Measurements from ENCODE around the gene GZF1.
"Not testable (repeated sequence)": the region's sequence is repeated elsewhere in the genome, so short reads cannot be mapped to it uniquely, and the experiment has no call there.

Gene GZF1

DNA sequence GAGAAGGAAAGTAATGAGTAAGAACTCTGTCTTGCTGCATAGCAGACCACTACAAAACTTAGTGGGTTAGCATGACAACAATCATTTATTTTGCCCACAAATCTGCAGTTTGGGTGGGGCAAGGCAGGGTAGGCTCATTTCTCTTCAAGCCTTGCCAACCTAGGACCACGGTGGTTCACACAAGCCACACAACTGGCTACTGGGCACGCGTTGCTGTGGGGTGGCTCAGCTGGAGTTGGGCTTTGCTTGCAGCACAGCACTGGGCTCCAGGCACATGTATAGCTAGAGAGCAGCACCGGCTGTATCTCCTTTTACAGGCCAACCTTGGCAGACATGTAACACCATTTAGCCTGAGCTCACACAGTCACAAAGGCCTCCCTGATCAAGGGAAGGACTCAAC is 16.0 kb upstream of the GZF1 start:
- no peak for ATAC-seq
- TF ChIP-seq ARNTL (CRISPR knock-in tag; IDR thresholded peaks at IDR 0.05; ENCODE audit: borderline replicate concordance, low read depth) (no peak), ESRRG (CRISPR knock-in tag; IDR thresholded peaks at IDR 0.05) (no peak), ZNF8 (CRISPR knock-in tag; IDR thresholded peaks at IDR 0.05) (no peak), ZC3H10 (CRISPR knock-in tag; IDR thresholded peaks at IDR 0.05) (no peak), OSR1 (CRISPR knock-in tag; IDR thresholded peaks at IDR 0.05) (no peak), ZNF565 (CRISPR knock-in tag; conservative IDR thresholded peaks at IDR 0.05; ENCODE audit: low read depth) (no peak), ZFP30 (CRISPR knock-in tag; IDR thresholded peaks at IDR 0.05) (no peak), GLIS3 (CRISPR knock-in tag; IDR thresholded peaks at IDR 0.05) (no peak), CSDC2 (CRISPR knock-in tag; IDR thresholded peaks at IDR 0.05) (no peak), ZFP3 (CRISPR knock-in tag; IDR thresholded peaks at IDR 0.05) (no peak), BACH2 (CRISPR knock-in tag; IDR thresholded peaks at IDR 0.05; ENCODE audit: borderline replicate concordance) (no peak), ISL1 (CRISPR knock-in tag; IDR thresholded peaks at IDR 0.05) (no peak), TOX (CRISPR knock-in tag; IDR thresholded peaks at IDR 0.05; ENCODE audit: borderline replicate concordance) (no peak), SNAI2 (CRISPR knock-in tag; IDR thresholded peaks at IDR 0.05) (no peak)
- TF ChIP-seq, protein P1, sequence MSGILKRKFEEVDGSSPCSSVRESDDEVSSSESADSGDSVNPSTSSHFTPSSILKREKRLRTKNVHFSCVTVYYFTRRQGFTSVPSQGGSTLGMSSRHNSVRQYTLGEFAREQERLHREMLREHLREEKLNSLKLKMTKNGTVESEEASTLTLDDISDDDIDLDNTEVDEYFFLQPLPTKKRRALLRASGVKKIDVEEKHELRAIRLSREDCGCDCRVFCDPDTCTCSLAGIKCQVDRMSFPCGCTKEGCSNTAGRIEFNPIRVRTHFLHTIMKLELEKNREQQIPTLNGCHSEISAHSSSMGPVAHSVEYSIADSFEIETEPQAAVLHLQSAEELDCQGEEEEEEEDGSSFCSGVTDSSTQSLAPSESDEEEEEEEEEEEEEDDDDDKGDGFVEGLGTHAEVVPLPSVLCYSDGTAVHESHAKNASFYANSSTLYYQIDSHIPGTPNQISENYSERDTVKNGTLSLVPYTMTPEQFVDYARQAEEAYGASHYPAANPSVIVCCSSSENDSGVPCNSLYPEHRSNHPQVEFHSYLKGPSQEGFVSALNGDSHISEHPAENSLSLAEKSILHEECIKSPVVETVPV (CRISPR knock-in tag; IDR thresholded peaks at IDR 0.05) = no peak
- TF ChIP-seq, protein P2, sequence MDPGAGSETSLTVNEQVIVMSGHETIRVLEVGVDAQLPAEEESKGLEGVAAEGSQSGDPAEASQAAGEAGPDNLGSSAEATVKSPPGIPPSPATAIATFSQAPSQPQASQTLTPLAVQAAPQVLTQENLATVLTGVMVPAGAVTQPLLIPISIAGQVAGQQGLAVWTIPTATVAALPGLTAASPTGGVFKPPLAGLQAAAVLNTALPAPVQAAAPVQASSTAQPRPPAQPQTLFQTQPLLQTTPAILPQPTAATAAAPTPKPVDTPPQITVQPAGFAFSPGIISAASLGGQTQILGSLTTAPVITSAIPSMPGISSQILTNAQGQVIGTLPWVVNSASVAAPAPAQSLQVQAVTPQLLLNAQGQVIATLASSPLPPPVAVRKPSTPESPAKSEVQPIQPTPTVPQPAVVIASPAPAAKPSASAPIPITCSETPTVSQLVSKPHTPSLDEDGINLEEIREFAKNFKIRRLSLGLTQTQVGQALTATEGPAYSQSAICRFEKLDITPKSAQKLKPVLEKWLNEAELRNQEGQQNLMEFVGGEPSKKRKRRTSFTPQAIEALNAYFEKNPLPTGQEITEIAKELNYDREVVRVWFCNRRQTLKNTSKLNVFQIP (CRISPR knock-in tag; IDR thresholded peaks at IDR 0.05; ENCODE audit: borderline replicate concordance, low read depth) = no peak
- TF ChIP-seq, protein P3, sequence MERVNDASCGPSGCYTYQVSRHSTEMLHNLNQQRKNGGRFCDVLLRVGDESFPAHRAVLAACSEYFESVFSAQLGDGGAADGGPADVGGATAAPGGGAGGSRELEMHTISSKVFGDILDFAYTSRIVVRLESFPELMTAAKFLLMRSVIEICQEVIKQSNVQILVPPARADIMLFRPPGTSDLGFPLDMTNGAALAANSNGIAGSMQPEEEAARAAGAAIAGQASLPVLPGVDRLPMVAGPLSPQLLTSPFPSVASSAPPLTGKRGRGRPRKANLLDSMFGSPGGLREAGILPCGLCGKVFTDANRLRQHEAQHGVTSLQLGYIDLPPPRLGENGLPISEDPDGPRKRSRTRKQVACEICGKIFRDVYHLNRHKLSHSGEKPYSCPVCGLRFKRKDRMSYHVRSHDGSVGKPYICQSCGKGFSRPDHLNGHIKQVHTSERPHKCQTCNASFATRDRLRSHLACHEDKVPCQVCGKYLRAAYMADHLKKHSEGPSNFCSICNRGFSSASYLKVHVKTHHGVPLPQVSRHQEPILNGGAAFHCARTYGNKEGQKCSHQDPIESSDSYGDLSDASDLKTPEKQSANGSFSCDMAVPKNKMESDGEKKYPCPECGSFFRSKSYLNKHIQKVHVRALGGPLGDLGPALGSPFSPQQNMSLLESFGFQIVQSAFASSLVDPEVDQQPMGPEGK (CRISPR knock-in tag; IDR thresholded peaks at IDR 0.05; ENCODE audit: borderline replicate concordance) = no peak
- TF ChIP-seq, protein P4, sequence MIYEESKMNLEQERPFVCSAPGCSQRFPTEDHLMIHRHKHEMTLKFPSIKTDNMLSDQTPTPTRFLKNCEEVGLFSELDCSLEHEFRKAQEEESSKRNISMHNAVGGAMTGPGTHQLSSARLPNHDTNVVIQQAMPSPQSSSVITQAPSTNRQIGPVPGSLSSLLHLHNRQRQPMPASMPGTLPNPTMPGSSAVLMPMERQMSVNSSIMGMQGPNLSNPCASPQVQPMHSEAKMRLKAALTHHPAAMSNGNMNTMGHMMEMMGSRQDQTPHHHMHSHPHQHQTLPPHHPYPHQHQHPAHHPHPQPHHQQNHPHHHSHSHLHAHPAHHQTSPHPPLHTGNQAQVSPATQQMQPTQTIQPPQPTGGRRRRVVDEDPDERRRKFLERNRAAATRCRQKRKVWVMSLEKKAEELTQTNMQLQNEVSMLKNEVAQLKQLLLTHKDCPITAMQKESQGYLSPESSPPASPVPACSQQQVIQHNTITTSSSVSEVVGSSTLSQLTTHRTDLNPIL (CRISPR knock-in tag; IDR thresholded peaks at IDR 0.05; ENCODE audit: low read depth) = no peak
- TF ChIP-seq, protein P5, sequence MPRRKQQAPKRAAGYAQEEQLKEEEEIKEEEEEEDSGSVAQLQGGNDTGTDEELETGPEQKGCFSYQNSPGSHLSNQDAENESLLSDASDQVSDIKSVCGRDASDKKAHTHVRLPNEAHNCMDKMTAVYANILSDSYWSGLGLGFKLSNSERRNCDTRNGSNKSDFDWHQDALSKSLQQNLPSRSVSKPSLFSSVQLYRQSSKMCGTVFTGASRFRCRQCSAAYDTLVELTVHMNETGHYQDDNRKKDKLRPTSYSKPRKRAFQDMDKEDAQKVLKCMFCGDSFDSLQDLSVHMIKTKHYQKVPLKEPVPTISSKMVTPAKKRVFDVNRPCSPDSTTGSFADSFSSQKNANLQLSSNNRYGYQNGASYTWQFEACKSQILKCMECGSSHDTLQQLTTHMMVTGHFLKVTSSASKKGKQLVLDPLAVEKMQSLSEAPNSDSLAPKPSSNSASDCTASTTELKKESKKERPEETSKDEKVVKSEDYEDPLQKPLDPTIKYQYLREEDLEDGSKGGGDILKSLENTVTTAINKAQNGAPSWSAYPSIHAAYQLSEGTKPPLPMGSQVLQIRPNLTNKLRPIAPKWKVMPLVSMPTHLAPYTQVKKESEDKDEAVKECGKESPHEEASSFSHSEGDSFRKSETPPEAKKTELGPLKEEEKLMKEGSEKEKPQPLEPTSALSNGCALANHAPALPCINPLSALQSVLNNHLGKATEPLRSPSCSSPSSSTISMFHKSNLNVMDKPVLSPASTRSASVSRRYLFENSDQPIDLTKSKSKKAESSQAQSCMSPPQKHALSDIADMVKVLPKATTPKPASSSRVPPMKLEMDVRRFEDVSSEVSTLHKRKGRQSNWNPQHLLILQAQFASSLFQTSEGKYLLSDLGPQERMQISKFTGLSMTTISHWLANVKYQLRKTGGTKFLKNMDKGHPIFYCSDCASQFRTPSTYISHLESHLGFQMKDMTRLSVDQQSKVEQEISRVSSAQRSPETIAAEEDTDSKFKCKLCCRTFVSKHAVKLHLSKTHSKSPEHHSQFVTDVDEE (CRISPR knock-in tag; IDR thresholded peaks at IDR 0.05) = no peak

DNA sequence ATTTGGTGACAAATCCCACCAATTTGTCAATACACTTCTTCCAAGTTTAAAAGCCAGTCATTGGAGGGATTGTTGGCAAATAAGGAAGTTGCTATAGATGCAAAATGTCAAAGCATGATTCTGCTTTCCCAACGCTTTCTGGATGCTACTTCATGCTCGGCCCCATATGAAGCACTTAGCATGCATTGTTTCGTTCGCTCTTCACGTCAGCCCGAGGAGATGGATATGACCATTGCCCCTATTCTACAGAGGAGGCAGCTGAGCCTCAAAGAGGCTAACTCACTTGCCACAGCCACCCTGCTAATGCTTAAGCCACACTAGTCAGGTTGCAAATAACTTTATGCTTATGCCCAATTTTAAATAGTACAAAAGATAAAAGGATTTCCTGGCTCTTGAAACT is 14.2 kb upstream of the GZF1 start:
- ATAC-seq = no peak
- TF ChIP-seq ZFP30 (CRISPR knock-in tag; IDR thresholded peaks at IDR 0.05) = no peak
- no peak for TF ChIP-seq BACH2 (CRISPR knock-in tag; IDR thresholded peaks at IDR 0.05; ENCODE audit: borderline replicate concordance)
- no peak for TF ChIP-seq ZFP3 (CRISPR knock-in tag; IDR thresholded peaks at IDR 0.05)
- no peak for TF ChIP-seq ZNF8 (CRISPR knock-in tag; IDR thresholded peaks at IDR 0.05)

DNA sequence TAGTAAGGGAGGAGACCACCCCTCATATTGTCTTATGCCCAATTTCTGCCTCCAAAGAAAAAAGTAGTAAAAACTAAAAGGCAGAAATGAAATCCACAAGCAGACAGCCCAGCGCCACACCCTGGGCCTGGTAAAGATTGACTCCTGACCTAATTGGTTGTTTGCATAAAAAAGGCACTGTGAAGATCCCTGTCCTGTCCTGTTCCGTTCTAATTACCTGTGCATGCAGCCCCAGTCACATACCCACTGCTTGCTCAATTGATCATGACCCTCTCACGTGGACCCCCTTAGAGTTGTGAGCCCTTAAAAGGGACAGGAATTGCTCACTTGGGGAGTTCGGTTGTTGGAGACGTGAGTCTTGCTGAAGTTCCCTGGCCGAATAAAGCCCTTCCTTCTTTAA is 13.5 kb upstream of the GZF1 start:
- ATAC-seq = not testable (repeated sequence)
